ENCODE results near the gene PLK4.
"Not testable (repeated sequence)": the region's sequence is repeated elsewhere in the genome, so short reads cannot be mapped to it uniquely, and the experiment has no call there.

The PLK4 gene

GRCh38 chr4:127930175-127930574 is 49.5 kb downstream of the PLK4 start:
- TF ChIP-seq, protein P1, sequence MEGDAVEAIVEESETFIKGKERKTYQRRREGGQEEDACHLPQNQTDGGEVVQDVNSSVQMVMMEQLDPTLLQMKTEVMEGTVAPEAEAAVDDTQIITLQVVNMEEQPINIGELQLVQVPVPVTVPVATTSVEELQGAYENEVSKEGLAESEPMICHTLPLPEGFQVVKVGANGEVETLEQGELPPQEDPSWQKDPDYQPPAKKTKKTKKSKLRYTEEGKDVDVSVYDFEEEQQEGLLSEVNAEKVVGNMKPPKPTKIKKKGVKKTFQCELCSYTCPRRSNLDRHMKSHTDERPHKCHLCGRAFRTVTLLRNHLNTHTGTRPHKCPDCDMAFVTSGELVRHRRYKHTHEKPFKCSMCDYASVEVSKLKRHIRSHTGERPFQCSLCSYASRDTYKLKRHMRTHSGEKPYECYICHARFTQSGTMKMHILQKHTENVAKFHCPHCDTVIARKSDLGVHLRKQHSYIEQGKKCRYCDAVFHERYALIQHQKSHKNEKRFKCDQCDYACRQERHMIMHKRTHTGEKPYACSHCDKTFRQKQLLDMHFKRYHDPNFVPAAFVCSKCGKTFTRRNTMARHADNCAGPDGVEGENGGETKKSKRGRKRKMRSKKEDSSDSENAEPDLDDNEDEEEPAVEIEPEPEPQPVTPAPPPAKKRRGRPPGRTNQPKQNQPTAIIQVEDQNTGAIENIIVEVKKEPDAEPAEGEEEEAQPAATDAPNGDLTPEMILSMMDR (IDR thresholded peaks at IDR 0.05; ENCODE audit: low read length, missing control alignments), result no peak
- DNase-seq (ENCODE audit: low read depth), result no peak
- no peak overlapping the region for H3K4me3 ChIP-seq (replicated peaks; ENCODE audit: low read depth, low read length)

- H3K4me3 ChIP-seq (replicated peaks; ENCODE audit: low read depth, low read length); DNase-seq (ENCODE audit: low read depth): not testable (repeated sequence)
These were observed 51.1 kb downstream of the PLK4 start for GRCh38 chr4:127931836-127932235.

DNA sequence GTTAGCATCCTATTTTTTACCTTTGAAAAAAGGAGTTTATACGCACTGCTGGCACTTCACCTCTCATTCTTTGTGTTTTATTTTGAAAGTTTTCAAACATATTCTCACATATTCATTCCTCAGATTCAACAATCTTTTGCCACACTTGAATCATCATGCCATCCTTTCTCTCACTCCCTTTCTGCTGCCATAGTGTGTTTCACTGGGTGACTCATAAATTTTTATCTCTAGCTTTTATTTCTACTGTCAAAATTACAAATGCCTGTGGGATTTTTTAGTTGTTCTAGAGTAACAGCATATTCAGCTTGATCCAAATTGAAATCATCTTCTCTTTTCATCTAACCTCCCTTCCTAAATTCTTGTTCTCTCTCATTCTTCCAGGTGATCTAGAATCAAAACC is 56.3 kb downstream of the PLK4 start:
- H3K4me3 ChIP-seq (replicated peaks; ENCODE audit: low read depth, low read length), result no peak overlapping the region
- peak; percentile 48 for DNase-seq (ENCODE audit: low read depth)
- TF ChIP-seq, protein P1 (IDR thresholded peaks at IDR 0.05; ENCODE audit: low read length, missing control alignments), result no peak
